DOHH2 (cell line): ENCODE measurements around the gene PRSS12.
A peak's percentile ranks its signal among the peaks of the same experiment; 100 is the strongest.

Experiments used
- H3F3A ChIP-seq: fragments of 200-600 bp; sonication (generic), shearing (Covaris generic); 2 replicates; pipeline ENCODE4 v1.6.0; 2016; ENCODE audit warnings: antibody characterized with exemption, mild to moderate bottlenecking; ENCODE audit not compliant: control insufficient read depth, insufficient read depth
- H3K27ac ChIP-seq: fragments of 200-600 bp; sonication (generic); 2 replicates; pipeline ENCODE4 v1.5.1; 2014; ENCODE audit warnings: low read depth, mild to moderate bottlenecking, low read length, moderate library complexity
- H3K27me3 ChIP-seq: fragments of 200-600 bp; sonication (generic); 2 replicates; pipeline ENCODE4 v1.6.1; 2014; ENCODE audit warnings: mild to moderate bottlenecking, low read length, mixed read lengths; ENCODE audit not compliant: control insufficient read depth
- H3K36me3 ChIP-seq: fragments of 200-600 bp; sonication (generic); 2 replicates; pipeline ENCODE4 v1.6.1; 2014; ENCODE audit warnings: mild to moderate bottlenecking, low read length, moderate library complexity, mixed read lengths; ENCODE audit not compliant: control insufficient read depth
- H3K4me1 ChIP-seq: fragments of 200-600 bp; sonication (generic); 2 replicates; pipeline ENCODE4 v1.6.1; 2014; ENCODE audit warnings: mild to moderate bottlenecking, low read length, mixed read lengths; ENCODE audit not compliant: control insufficient read depth
- H3K4me2 ChIP-seq: fragments of 200-600 bp; sonication (generic); 2 replicates; pipeline ENCODE4 v1.6.0; 2014; ENCODE audit warnings: mild to moderate bottlenecking, low read length, moderate library complexity
- H3K4me3 ChIP-seq: fragments of 200-600 bp; sonication (generic); 2 replicates; pipeline ENCODE4 v1.5.1; 2014; ENCODE audit warnings: mild to moderate bottlenecking, low read length, mixed read lengths
- H3K79me2 ChIP-seq: fragments of 200-600 bp; sonication (generic); 2 replicates; pipeline ENCODE4 v1.6.1; 2014; ENCODE audit warnings: mild to moderate bottlenecking, low read length, mixed read lengths; ENCODE audit not compliant: control insufficient read depth
- H3K9me2 ChIP-seq: fragments of 200-600 bp; sonication (generic); replicated peaks from 2 replicates; pipeline ENCODE4 v1.6.1; 2014; ENCODE audit warnings: mild to moderate bottlenecking, low read length, mixed read lengths; ENCODE audit not compliant: control insufficient read depth
- H3K9me3 ChIP-seq: fragments of 200-600 bp; sonication (generic); 2 replicates; pipeline ENCODE4 v1.6.1; 2014; ENCODE audit warnings: antibody characterized with exemption, low read length, mixed read lengths; ENCODE audit not compliant: control insufficient read depth, insufficient read depth
- H4K20me1 ChIP-seq: fragments of 200-600 bp; sonication (generic); 2 replicates; pipeline ENCODE4 v1.6.0; 2014; ENCODE audit warnings: low read depth, mild to moderate bottlenecking, antibody characterized with exemption, low read length, moderate library complexity; ENCODE audit not compliant: control insufficient read depth, insufficient read depth
- CTCF ChIP-seq: fragments of 200-600 bp; sonication (generic); IDR thresholded peaks from one replicate; pipeline ENCODE4 v1.5.1; 2014; ENCODE audit warnings: antibody characterized with exemption, mild to moderate bottlenecking, low read depth, low read length; ENCODE audit not compliant: poor library complexity, severe bottlenecking
- EZH2phosphoT487 ChIP-seq: fragments of 200-600 bp; sonication (generic); IDR thresholded peaks from 2 replicates; pipeline ENCODE4 v1.6.1; 2017; ENCODE audit warnings: borderline replicate concordance, mild to moderate bottlenecking, antibody characterized with exemption, low read length, moderate library complexity, mixed read lengths

The PRSS12 gene

DNA sequence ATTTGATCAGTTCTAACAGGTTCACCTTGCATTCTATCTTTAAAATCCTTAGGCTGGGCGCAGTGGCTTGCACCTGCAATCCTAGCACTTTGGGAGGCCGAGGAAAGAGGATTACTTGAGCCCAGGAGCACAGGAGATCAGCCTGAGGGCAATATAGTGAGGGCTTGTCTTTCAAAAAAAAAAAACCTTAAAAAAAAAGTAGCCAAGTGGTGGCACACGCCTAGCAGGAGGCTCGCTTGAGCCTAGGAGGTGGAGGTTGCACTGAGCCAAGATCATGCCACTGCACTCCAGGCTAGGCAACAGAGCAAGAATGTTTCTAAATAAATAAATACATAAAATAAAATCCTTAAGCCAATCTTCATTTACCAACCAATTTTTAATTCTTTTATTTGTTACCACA lies 75.6 kb downstream of the PRSS12 start:
- H3K4me2 ChIP-seq: peak overlapping the region; percentile 73
- H3K4me3 ChIP-seq: peak overlapping the region; percentile 81
- TF ChIP-seq CTCF (no peak), EZH2phosphoT487 (no peak)
- H3F3A ChIP-seq: peaks cover 37% of the 10 kb centered on the region
- H3K36me3 ChIP-seq: peaks cover 36% of the 10 kb centered on the region
- no peaks in the 10 kb centered on the region; the same call in 1 of the 2 replicates for H3K27me3 ChIP-seq
- H3K9me2 ChIP-seq: no peaks in the 10 kb centered on the region
- peaks cover 49% of the 10 kb centered on the region for H3K4me1 ChIP-seq
- H3K9me3 ChIP-seq: no peaks in the 10 kb centered on the region
- H3K27ac ChIP-seq: no peak overlapping the region
- peaks cover 28% of the 10 kb centered on the region for H3K79me2 ChIP-seq
- 0 out of 2 replicates have a peak, but pooled peaks cover 9% of the 10 kb centered on the region for H4K20me1 ChIP-seq

DNA sequence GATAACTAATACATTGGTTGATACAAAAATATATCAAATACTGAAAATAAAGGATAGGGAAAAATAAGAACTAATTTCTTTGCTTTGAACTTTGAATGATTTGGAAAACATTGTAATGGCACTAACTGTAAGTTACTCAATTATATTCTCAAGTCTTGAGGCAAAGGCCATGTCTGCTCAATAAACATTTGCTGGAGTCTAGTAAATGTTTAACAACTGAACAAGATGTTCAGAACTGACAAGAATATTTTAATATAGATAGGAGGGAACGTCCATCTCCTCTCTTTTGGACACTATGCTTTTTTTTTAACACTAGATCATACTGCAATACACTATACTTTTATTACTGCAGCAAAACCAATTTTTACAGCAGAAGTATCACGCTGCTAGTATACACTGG lies 76.2 kb downstream of the PRSS12 start:
- H3K27ac ChIP-seq: no peak overlapping the region
- no peak overlapping the region for H3K4me3 ChIP-seq
- H3K27me3 ChIP-seq: no peaks in the 10 kb centered on the region; the same call in 1 of the 2 replicates
- H4K20me1 ChIP-seq: 0 out of 2 replicates have a peak, but pooled peaks cover 9% of the 10 kb centered on the region
- peaks cover 28% of the 10 kb centered on the region for H3K79me2 ChIP-seq
- no peaks in the 10 kb centered on the region for H3K9me3 ChIP-seq
- TF ChIP-seq EZH2phosphoT487 (no peak), CTCF (no peak)
- peaks cover 43% of the 10 kb centered on the region for H3K4me1 ChIP-seq
- H3K36me3 ChIP-seq: peaks cover 30% of the 10 kb centered on the region
- peaks cover 30% of the 10 kb centered on the region for H3F3A ChIP-seq
- no peaks in the 10 kb centered on the region for H3K9me2 ChIP-seq
- H3K4me2 ChIP-seq: peak overlapping the region; percentile 73

DNA sequence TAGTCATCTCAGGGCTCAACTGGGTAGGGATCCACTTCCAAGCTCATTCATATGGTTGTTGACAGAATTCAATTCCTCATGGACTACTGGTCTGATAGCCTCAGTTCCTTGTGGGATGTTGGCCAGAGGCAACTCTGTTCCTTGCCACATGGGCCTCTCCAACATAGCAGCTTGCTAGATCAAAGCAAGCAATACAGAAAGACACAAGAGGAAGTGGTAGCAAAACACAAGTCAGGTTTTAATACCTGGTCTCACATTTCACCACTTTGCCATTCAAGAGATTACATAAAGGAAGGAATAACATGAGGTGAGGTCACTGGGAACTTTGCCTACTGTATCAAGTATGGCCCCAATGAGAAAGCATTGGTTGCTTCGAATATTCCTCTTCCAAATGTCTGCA lies 79.2 kb downstream of the PRSS12 start:
- peaks cover under 1% of the 10 kb centered on the region for H3F3A ChIP-seq
- no peaks in the 10 kb centered on the region for H4K20me1 ChIP-seq
- no peaks in the 10 kb centered on the region; the same call in 1 of the 2 replicates for H3K27me3 ChIP-seq
- H3K27ac ChIP-seq: no peak overlapping the region
- H3K4me1 ChIP-seq: peaks cover 24% of the 10 kb centered on the region
- H3K9me2 ChIP-seq: no peaks in the 10 kb centered on the region
- H3K4me2 ChIP-seq: no peak overlapping the region
- H3K9me3 ChIP-seq: no peaks in the 10 kb centered on the region
- TF ChIP-seq EZH2phosphoT487: no peak
- TF ChIP-seq CTCF: no peak
- H3K36me3 ChIP-seq: peaks cover under 1% of the 10 kb centered on the region
- peaks cover 9% of the 10 kb centered on the region for H3K79me2 ChIP-seq
- no peak overlapping the region for H3K4me3 ChIP-seq

DNA sequence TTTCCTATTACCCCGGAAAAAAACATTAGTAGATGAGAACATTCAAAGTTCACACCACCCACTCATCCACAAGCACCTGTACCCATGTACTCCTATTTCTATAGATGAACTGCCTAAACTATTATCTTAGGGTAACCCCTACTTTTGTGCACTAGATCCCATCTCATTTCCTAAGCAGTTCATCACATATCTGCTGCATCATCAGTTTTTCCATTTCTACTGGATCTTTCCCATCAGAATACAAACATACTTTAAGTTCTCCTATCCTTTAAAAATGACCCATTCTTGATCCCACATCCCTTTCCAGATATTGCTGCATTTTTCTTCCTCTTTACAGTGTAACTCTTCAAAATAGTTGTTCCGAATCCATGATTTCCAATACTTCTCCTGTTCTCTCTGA lies 81.0 kb downstream of the PRSS12 start:
- H3F3A ChIP-seq: no peaks in the 10 kb centered on the region
- no peaks in the 10 kb centered on the region for H4K20me1 ChIP-seq
- no peak overlapping the region for H3K4me3 ChIP-seq
- H3K9me2 ChIP-seq: no peaks in the 10 kb centered on the region
- H3K27me3 ChIP-seq: no peaks in the 10 kb centered on the region
- peaks cover 17% of the 10 kb centered on the region for H3K4me1 ChIP-seq
- H3K36me3 ChIP-seq: no peaks in the 10 kb centered on the region
- H3K9me3 ChIP-seq: no peaks in the 10 kb centered on the region
- H3K27ac ChIP-seq: no peak overlapping the region
- H3K79me2 ChIP-seq: no peaks in the 10 kb centered on the region
- H3K4me2 ChIP-seq: no peak overlapping the region
- TF ChIP-seq EZH2phosphoT487 (no peak), CTCF (no peak)
